ENCODE measurements around the gene RNF5.
"Not testable (repeated sequence)": the region's sequence is repeated elsewhere in the genome, so short reads cannot be mapped to it uniquely, and the experiment has no call there.

RNF5 gene

GRCh38 chr6:32188381-32189068, 10.3 kb downstream of the RNF5 start:
- in situ Hi-C loops (cut with HindIII; ENCODE audit: low sequenced_read_pairs), result loop anchor here (10.0 kb wide), 1 partner anchor 74 kb away; no protein-coding TSS in a partner anchor

DNA sequence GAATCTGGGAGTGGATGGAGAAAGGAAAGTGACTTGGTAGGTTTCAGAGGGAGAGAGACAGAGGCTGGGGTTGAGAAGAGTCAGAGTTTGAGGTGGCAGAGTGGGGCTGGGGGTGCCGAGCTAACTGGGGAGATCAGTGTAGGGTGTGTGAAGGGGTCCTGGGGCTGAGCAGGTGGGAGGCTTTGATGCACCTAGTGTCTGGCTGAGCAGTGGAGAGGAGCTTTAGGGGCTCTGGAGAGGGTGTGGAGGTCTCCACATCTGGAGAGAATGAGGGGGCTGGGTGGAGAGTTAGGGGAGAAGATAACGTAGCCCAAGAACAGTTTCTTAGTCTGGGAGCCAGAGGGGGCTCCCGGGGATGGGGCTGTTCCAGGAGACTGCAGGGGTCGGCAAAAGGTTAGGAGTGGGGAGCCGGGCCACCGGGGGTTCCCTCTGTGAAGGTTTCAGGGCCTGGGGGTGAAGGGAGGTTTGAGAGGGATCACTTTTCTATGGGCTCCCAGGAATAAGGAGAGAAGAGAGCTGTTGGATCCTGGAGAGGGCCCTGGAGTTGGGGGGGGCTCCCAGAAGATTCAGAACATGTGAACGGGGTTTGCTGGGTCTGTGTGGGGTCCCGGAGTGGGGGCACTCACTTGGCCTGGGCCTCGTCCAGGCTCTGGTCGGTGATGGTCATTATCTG, 11.0 kb downstream of the RNF5 start:
- in situ Hi-C loops (cut with HindIII; ENCODE audit: low sequenced_read_pairs), result loop anchor here (10.0 kb wide), 1 partner anchor 74 kb away; no protein-coding TSS in a partner anchor

DNA sequence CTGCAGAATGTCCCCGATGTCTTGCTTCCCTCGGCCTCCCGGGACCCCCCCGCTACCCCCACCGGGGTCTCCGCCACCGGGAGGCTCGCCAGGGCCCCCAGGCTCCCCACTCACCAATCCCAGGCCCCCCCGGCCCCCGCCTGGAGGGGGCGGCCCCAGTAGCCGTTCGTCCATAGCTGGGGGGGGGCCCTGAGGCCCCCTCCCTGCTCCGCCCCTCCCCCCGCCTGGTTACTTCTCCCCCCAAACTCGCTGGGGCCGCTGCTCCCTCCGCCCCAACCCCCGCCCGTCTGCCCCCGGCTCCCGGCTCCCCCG, 11.5 kb downstream of the RNF5 start:
- in situ Hi-C loops (cut with HindIII; ENCODE audit: low sequenced_read_pairs), result loop anchor here (10.0 kb wide), 1 partner anchor 75 kb away; no protein-coding TSS in a partner anchor

DNA sequence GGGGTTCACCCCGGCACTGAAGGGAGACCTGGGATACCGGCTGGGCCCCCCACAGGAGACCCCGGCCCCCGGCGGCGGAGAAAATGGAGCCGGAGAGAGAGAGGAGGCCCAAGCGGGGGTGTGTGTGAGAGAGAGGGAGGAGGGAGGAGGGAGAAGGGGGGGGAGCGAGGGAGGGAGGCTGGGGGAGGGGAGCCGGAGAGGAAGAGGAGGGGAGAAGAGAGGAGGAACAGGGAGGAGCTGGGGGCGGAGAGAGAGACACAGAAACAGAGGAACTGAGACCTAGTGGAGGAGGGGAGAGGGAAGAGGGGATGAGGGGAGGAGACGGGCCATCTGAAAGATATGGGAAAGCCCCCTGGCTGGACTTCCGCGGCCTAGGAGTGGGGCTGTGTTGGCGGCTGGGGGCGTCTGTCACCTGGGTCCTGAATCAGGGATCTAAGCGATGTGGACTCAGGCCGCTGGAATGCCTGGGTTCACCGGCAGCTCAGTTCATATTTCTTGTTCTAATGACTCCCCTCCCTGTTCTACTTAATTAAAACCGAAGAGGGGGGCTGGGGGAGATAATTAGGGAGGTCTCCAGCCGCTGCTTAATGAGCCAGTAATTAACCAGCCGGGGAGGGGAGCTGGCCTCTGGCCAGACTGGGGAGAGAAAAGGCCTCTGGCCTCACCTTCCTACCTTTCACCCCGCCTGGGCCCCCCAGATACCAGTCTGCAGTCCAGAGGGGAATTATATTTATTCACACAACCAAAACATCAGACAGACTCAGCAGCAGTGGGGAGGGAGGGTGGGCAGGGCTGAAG, 12.0 kb downstream of the RNF5 start, which contains the start of gene PBX2:
PBX2 (minus strand) TSS at position 149 of the 798 bp plus-strand sequence. CDS start 287 bp downstream, outside the sequence.
- in situ Hi-C loops (cut with HindIII; ENCODE audit: low sequenced_read_pairs), result no loop called here

DNA sequence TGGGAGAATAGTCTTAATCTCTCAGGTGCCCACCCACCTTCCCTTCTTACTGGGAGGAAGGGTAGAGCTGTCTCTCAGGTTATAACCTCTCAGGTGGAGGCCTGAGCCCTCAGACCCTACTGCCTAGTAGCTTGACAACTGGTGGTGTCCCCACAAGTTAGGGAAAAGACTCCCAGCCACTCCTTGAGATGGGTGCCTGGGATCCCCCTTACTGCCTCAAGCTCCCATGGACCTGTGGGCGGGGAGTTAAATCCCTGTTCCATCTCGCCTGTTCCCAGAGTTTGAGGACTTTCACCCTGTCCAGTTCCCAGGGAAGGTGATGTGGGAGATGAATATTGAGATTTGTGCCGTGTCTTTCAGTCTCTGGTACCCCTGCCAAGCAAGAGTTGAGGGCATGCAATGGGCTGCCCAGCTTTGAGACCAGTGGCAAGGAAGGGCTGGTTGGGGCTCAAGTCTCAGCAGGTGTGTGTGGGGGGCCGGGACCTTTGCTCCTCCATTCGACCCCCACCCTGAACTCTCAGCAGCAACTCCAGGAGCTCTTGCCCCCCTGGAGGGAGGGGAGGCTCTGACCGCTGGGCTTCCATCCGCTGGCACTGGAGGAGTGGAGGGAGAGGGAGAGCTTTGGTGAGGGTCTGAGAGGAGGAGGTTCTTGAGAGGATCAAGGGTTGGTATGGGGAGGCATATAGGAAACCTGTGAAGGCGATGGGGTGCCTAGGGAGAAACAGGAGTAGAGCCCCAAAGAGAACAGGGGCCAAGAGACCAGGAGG, 12.9 kb downstream of the RNF5 start:
- in situ Hi-C loops (cut with HindIII; ENCODE audit: low sequenced_read_pairs), result no loop called here

DNA sequence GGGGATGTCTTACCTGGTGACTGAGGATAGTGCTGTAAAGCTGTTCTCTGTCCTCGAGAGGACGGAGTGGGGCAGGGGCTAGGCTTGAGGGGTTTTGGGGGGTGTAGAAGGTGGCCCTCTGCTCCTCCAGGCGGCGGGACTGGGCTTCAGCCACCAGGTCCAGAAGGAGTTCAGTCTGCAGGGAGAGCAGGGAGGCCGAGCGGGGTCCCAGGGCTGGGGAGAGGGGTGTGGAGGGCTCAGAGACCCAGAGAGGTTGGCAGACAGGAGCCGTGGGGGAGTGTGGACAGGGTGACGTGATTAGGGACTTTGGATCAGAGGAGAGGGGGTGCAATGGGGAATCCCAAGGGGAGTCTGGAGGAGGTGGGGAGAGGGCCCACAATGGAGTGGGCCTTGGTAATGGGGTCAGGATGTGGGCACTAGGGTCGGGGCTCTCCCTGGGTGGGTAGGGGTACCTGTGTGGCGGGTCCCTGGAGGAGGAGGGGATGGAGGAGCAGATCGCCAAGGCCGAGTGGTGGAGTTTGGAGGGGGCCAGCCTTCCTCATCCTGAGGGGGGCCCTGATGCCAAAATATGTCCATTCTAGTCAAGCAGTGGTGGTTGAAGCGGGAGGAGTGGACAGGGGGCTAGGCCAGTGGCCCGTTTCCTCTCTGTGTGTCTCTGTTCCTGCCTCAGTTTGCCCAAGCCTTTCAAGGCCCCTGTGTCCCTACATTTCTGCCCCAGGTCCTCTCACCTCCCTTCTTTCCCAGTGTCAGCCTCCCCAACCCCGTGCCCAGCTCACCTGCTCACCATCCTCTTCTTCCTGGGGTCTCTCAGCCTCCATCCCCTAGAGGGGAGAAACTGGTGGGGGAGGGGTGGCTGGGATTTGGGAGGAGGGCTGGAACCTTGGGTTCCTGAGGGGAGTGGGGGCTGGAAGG, 13.7 kb downstream of the RNF5 start:
- in situ Hi-C loops (cut with HindIII; ENCODE audit: low sequenced_read_pairs), result no loop called here

DNA sequence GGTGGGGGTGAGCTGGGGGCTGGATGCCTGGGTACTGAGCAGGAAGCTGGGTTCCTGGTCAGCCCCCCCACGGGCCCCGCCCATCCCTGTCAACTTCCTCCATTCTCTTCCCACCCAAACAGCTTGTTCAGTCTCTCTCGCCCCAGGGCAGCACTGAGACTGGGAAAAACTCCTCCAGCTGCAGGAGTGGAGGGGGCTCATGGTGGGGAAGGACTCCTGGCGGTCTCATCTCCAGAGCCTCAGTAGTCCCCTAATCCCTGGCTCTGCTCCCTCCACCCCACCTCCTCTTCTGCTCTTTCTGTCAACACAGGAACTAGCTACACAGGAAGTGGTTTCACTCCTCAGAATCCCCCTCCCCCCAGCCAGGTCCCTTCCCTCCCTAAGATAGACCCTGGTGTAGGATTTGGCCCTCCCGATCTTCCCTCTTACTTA, 14.4 kb downstream of the RNF5 start, which contains the start of gene GPSM3:
GPSM3 (minus strand) TSS at position 36 of the 432 bp plus-strand sequence. CDS start 130 bp downstream, outside the sequence.
- in situ Hi-C loops (cut with HindIII; ENCODE audit: low sequenced_read_pairs), result no loop called here

DNA sequence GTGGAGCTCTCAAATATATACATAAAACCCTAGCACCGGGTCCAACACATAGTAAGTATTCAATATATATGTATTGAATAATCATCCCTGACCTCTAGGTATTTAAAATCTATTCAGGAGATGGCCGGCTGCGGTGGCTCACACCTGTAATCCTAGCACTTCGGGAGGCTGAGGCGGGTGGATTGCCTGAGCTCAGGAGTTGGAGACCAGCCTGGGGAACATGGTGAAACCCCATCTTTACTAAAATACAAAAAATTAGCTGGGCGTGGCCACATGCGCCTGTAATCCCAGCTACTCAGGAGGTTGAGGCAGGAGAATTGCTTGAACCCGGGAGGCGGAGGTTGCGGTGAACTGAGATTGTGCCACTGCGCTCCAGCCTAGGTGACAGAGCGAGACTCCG, 14.9 kb downstream of the RNF5 start:
- in situ Hi-C loops (cut with HindIII; ENCODE audit: low sequenced_read_pairs), result not testable (repeated sequence)

DNA sequence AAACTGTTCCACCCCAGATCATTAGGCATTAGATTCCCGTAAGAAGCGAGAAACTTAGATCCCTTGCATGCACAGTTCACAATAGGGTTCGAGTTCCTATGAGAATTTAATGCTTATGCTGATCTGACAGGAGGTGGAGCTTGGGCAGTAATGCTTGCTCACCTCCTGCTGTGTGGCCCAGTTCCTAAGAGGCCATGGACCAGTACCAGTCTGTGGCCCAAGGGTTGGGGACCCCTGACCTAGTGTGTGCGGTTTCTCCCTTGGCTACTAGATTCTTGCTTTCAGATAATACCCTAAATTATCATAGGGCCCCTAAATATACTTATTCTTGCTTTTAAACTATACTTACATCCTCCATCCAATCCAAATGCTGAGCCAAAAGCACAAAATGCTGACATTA, 16.2 kb downstream of the RNF5 start:
- in situ Hi-C loops (cut with HindIII; ENCODE audit: low sequenced_read_pairs), result no loop called here

- in situ Hi-C loops (cut with HindIII; ENCODE audit: low sequenced_read_pairs), result no loop called here
Observed at GRCh38 chr6:32194825-32195651, 16.8 kb downstream of the RNF5 start.

GRCh38 chr6:32195652-32195901, 17.4 kb downstream of the RNF5 start:
- in situ Hi-C loops (cut with HindIII; ENCODE audit: low sequenced_read_pairs), result no loop called here

DNA sequence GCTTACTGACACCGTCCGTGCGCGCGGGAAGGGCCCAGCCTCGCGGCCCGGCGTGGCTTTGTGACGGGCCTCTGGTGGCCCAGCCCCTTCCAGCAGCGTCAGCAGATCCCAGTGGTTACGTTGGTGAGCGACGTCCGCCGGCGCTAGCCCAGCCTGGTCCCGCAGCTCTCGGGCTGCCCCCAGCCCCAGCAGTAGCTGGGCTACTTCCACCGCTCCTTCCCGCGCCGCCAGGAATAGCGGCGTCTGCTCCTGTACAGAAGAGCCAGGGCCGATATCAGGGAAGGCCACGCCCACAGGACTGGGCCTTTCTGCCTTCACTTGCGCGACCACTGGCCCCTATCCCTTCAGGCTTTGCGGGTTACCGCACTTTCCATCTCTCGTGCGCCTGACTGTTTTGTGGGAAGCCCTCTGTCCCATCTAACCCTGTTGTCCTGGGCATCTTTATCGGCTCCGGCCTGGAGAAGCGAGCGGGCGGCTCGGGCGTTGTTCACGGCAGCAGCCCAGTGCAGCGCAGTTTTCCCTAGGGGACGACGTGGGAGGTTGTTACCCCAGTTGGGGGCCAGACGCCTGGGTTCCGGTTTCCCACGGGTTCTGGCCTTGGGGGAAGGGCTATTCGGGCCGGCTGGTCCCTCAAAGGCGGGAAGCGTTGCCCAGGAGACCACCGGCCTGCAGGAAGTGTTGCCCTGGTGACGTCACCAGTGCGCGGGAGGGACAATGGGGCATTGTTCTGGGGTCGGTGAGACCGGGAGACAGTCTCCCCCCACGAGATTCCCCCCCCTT, 17.9 kb downstream of the RNF5 start:
- in situ Hi-C loops (cut with HindIII; ENCODE audit: low sequenced_read_pairs), result no loop called here

GRCh38 chr6:32196682-32197616, 18.7 kb downstream of the RNF5 start:
- in situ Hi-C loops (cut with HindIII; ENCODE audit: low sequenced_read_pairs), result no loop called here

GRCh38 chr6:32198345-32198696, 20.1 kb downstream of the RNF5 start:
- in situ Hi-C loops (cut with HindIII; ENCODE audit: low sequenced_read_pairs), result no loop called here

- in situ Hi-C loops (cut with HindIII; ENCODE audit: low sequenced_read_pairs), result no loop called here
Observed at GRCh38 chr6:32198866-32199265, 20.7 kb downstream of the RNF5 start.

GRCh38 chr6:32200711-32201475, 22.7 kb downstream of the RNF5 start:
- in situ Hi-C loops (cut with HindIII; ENCODE audit: low sequenced_read_pairs), result no loop called here

DNA sequence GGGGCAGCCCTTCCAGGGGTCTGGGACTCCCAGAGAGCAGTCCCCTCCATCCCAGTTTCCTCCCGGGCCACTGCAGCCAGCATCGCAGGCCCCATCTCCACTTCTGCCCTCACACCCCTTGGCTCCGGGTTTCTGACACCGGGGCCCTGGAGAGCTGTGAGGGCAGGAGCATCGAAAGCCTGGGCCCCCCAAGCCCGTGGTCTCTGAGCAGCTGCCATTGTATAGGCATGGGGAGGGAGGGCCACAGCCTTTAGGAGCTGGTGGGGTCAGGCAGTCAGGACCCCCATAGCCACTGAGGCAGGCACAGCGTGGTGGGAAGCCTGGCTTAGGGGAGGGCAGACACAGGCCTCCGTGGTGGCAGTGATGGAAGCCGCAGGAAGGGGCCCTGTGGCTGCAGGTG, 24.0 kb downstream of the RNF5 start:
- in situ Hi-C loops (cut with HindIII; ENCODE audit: low sequenced_read_pairs), result no loop called here

Data from endothelial cell of hepatic sinusoid (primary cell).